Skin epidermis (tissue), 12 donors: ENCODE measurements around the gene TMEM61.
A peak's percentile ranks its signal among the peaks of the same experiment; 100 is the strongest.
"Not testable (repeated sequence)": the region's sequence is repeated elsewhere in the genome, so short reads cannot be mapped to it uniquely, and the experiment has no call there.

Source experiments
- H3K27ac ChIP-seq, 21 experiments: fragments of 200-600 bp; sonication (generic) in 11 of 21; one replicate each; pipeline ENCODE4 v1.5.0; 2020; ENCODE audit warnings: mild to moderate bottlenecking in 3 of 21, inconsistent platforms in 2 of 21, moderate library complexity in 2 of 21
- H3K4me3 ChIP-seq, 7 experiments: fragments of 200-600 bp; sonication (generic) in 2 of 7; one replicate each; pipeline ENCODE4 v1.5.0; 2020; ENCODE audit warnings: inconsistent platforms in 2 of 7, mild to moderate bottlenecking in 2 of 7, moderate library complexity in 1 of 7

The TMEM61 gene

GRCh38 chr1:54980528-54981241, at the start of gene TMEM61:
Gene TMEM61, plus strand, starts transcription at chr1:54980628. Its CDS starts 438 bp downstream, at chr1:54981066.
- H3K27ac ChIP-seq, result peak within 1 kb of the TSS in 13 of 21 experiments; percentile 17 to 85 (median 51)
- peak within 1 kb of the TSS; percentile 20 to 51 (median 35) for H3K4me3 ChIP-seq

DNA sequence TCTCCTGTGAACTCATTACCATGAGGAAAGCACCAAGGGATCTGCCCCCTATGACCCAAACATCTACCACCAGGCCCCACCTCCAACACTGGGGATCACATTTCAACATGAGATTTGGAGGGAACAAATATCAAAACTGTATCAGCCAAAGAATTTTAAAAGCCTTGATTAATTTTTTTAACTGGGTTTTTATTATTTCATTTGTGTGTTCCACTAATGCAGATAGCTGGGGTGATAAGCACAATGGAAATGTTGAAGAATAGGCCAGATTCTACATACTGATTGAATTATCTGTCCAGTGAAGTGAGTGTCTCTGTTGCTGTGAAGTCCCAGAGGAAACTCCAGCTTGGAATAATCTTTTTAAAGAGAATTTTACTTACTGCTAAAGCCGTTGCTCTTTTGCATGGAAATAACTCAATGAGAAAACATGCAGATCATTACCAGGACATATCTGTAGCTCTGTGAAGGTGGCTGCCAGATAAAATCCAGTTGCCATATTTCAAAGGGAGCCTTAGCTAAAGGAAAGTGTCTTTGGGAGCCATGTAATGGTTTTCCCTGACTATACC, 49.1 kb upstream of the TMEM61 start:
- H3K4me3 ChIP-seq, result no peak overlapping the region
- H3K27ac ChIP-seq, result no peak overlapping the region

GRCh38 chr1:54934081-54934480, 46.3 kb upstream of the TMEM61 start:
- H3K4me3 ChIP-seq, result not testable (repeated sequence)
- peak overlapping the region in 2 of 21 experiments; percentile 36 to 47 for H3K27ac ChIP-seq

- peak overlapping the region in 1 of 21 experiments; percentile 47 for H3K27ac ChIP-seq
- H3K4me3 ChIP-seq, result no peak overlapping the region
These were observed 45.6 kb upstream of the TMEM61 start for GRCh38 chr1:54934869-54935268.

DNA sequence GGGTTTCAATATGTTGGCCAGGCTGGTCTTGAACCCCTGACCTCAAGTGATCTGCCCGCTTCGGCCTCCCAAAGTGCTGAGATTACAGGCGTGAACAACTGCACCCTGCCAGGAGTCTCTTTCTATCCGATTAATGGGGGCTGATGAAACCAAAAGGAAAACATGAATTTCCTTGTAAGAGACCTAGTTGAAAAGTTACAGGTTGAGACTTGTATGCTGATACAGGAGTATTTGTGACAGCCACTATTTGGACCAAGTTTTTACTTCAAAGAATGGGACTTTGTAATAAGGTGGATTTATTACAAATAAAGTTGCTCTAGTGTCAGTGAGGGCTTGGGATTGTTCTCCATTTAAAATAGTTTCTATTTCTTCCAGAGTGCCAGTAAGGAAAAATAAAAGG, 43.6 kb upstream of the TMEM61 start:
- H3K4me3 ChIP-seq, result no peak overlapping the region

DNA sequence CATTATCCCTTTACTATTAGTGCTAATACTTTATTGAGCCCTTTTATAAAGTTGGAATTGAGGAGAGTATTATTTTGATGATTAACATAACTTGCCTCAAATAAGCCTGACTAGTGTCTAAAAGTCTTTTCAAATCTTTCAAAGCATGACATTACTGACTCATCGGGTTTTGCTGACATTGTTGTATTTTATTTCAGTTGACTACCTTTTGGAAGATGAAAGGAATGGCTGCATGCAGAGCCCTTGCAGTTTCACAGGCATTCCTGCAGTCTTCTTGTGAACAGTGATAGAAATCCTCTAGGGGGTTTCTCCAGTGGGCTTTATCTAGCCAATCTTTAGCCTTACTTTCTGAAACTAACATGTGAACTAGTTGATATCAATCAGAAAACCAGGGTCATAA, 43.0 kb upstream of the TMEM61 start:
- no peak overlapping the region for H3K4me3 ChIP-seq
- no peak overlapping the region for H3K27ac ChIP-seq

More for the DNA sequence above, 43.6 kb upstream of the TMEM61 start:
- peak overlapping the region in 1 of 21 experiments; percentile 18 for H3K27ac ChIP-seq

DNA sequence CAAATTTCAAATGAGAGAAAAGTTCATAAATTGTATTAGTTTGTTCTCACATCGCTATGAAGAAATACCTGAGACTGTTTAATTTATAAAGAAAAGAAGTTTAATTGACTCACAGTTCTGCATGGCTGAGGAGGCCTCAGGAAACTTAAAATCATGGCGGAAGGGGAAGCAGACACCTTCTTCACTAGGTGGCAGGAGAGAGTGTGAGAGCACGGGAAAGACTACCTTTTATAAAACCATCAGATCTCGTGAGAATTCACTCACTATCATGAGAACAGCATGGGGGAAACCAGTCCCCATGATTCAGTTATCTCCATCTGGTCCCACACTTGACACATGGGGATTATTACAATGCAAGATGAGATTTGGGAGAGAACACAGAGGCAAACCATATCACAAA, 41.5 kb upstream of the TMEM61 start:
- not testable (repeated sequence) for H3K27ac ChIP-seq, H3K4me3 ChIP-seq

DNA sequence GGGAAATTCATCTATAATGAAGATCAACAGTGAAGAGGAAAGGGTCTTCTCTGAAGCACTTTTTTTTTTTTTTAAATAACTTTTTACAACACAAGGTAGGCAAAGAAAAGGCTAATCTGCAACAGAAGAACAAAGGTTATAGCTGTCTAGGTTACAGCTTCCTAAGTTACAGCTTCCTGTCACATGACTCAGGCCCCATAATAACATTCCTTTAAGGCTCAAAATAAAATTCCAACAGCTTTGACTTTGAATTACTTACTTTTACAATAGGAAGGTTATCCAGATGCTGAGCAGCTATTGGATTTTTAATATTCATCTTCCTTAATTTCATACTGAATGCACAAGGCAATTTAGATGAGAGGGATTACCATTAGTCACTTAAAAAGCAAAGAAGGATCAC, 40.4 kb upstream of the TMEM61 start:
- H3K4me3 ChIP-seq, result no peak overlapping the region

GRCh38 chr1:54942976-54943375, 37.5 kb upstream of the TMEM61 start:
- Histone ChIP-seq H3K27ac (no peak overlapping the region), H3K4me3 (no peak overlapping the region)

More for the DNA sequence above, 40.4 kb upstream of the TMEM61 start:
- no peak overlapping the region for H3K27ac ChIP-seq

- H3K4me3 ChIP-seq, result no peak overlapping the region
These were observed 35.6 kb upstream of the TMEM61 start for GRCh38 chr1:54944610-54945392.

GRCh38 chr1:54945393-54945936, 35.0 kb upstream of the TMEM61 start:
- Histone ChIP-seq H3K27ac (peak overlapping the region in 13 of 21 experiments; percentile 3 to 70 (median 51)), H3K4me3 (no peak overlapping the region)

More at GRCh38 chr1:54944610-54945392, 35.6 kb upstream of the TMEM61 start:
- peak overlapping the region in 9 of 21 experiments; percentile 8 to 70 (median 52) for H3K27ac ChIP-seq

- Histone ChIP-seq H3K27ac (peak overlapping the region in 1 of 21 experiments; percentile 46), H3K4me3 (no peak overlapping the region)
These were observed 32.9 kb upstream of the TMEM61 start for GRCh38 chr1:54947540-54947939.

DNA sequence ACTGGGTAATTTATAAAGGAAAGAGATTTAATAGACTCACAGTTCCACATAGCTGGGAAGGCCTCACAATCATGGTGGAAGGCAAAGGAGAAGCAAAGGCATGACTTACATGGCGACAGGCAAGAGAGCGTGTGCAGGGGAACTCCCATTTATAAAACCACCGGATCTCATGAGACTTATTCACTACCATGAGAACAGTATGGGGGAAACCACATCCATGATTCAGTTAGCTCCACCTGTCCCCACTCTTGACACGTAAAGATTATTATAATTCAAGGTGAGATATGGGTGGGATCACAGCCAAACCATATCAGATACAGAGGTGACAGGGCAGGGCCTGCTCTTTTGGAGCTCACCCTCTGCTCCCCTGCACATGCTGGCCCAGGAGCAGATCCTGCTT, 31.4 kb upstream of the TMEM61 start:
- peak overlapping the region in 2 of 21 experiments; percentile 14 to 31 for H3K27ac ChIP-seq
- H3K4me3 ChIP-seq, result no peak overlapping the region

DNA sequence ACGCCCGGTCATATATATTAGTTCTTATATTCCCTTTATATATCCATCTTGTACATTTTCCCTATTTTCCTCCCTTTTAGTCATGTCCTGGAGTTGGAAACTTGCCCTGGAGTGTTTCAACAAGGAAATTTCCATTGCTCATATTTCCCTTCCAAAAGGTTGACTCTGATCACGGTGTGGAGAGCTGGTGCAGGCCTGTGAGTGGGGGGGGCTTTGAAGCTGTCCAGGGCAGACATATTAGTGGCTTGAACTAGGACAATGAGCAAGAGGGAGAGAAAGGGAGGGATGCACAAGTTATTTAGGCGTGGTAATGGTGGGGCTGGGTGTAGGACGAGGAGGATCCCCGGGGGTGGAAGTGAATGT, 30.4 kb upstream of the TMEM61 start:
- no peak overlapping the region for H3K4me3 ChIP-seq
- H3K27ac ChIP-seq, result peak overlapping the region in 10 of 21 experiments; percentile 14 to 69 (median 60)

DNA sequence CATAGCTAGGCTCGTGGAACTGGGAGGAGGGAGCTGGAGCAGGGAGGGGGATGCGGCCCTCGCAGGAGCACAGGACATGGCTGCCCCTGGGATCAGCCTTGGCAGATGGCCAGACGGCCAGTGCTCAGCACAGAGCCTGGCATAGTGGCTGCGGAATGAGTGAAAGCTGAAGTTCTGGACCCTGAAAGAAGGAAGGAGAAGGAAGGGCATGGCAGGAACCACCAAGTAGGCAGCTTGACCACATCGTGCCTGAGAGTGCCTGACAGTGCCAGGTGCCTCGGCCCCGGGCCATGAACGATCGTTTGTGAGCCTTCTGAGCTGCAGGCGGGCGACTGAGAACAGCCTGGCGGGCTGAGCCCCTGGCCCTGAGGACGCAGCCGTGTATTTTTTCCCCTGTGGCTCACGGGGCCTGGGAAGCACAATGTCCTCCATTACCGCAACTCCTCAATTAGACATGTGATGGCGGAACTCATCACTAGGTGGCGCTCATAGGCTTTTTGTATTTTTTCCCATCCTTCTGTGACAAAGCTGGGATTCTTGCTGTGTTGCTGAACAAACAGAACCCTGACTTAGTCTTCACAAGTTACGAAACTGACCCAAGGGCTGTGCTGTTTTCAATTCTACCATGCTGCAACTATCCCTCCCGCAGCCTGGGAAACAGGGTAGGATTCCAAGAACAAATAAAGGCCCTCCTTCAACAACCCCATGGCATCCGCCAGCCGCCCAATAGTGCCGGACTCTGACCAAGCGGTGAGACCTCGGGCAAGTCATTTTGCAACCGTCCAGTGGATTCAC, 29.9 kb upstream of the TMEM61 start:
- Histone ChIP-seq H3K27ac (peak overlapping the region in 15 of 21 experiments; percentile 14 to 69 (median 57)), H3K4me3 (peak overlapping the region in 1 of 7 experiments; percentile 23)

GRCh38 chr1:54951810-54952226, 28.6 kb upstream of the TMEM61 start:
- Histone ChIP-seq H3K27ac (no peak overlapping the region), H3K4me3 (no peak overlapping the region)

GRCh38 chr1:54952950-54953718, 27.3 kb upstream of the TMEM61 start:
- Histone ChIP-seq H3K4me3 (no peak overlapping the region), H3K27ac (no peak overlapping the region)

DNA sequence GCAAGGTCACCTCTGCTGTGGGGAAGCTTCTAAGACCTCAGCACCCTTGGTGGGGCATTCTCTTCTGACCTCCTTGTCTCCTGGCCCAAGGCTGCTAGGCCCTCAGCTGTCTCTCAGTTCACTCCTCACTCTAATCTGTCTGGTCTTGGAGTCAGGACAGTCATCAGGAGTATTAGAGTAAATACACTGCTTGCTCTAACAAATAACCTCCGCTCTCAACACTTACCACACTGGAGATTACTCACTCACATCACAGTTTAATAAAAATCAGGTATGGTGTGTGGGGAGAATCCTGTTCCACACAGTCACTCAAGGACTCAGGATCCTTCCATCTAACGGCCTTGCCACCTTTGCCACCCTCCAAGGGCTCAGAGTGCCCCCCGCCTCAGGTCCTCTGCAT, 26.6 kb upstream of the TMEM61 start:
- no peak overlapping the region for H3K4me3 ChIP-seq
- no peak overlapping the region for H3K27ac ChIP-seq

DNA sequence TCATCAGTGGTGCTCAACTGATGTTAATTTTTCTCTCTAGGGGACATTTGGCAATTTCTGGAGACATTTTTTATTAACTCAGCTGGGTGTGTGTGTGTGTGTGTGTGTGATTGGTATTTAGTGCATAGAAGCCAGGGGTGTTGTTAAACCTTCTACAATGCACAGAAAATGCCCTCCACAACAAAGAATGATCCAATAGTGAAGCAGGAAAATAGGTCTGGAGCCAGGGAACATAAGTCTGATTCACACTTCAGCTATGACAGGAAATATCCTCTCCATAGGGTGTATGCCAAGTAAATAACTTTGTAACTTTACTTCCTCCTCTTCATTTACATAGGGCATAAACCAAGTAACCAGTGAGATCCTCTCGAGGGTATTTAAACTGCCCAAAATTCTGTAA, 25.1 kb upstream of the TMEM61 start:
- Histone ChIP-seq H3K27ac (no peak overlapping the region), H3K4me3 (no peak overlapping the region)
